Left forelimb (tissue), 1 donor: Measurements from ENCODE around the gene MPPED2.
"Not testable (repeated sequence)": the region's sequence is repeated elsewhere in the genome, so short reads cannot be mapped to it uniquely, and the experiment has no call there.

Source experiments
- DNase-seq: peaks from one replicate; pipeline ENCODE4 v3.0.0-alpha.2; 2018; ENCODE audit warnings: low spot score

Gene MPPED2

DNA sequence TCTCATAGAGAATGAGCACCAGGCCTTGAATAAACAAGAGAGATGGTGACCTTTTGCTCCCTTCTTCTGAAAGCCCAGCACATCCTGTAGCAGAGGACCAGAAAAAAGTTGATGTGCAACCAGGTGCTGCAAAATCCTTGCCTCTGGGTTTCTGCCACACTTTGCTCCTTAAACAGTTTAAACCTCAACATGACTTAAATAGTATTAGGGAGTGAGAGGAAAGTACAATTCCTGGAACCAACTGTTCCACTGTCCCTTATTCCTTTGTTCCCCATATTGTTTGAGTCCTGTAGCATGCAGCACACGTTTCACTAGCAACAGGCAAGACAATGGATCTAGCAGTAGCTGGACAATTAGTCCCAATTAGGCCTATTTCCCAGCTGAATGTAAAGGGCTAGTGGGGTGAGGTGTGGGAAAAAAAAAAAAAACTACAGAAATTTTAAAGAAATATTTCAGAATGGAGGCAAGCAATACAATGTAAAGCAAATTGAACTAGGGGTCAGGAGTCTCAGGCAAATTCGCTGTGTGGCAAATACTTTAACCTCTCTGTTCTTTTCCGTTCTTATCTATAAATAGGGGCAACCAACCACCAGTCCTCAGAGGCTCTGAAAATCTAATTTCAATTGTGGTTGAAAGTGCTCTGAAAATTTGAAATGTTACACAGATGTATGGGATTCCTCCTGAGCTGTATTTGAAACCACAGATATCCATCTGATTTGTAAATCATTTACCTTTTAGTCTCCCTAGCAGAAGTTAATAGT, 6.6 kb downstream of the MPPED2 start:
- no peak for DNase-seq

- no peak for DNase-seq
Observed at GRCh38 chr11:30578406-30578805, 7.7 kb downstream of the MPPED2 start.

GRCh38 chr11:30573951-30574350, 12.2 kb downstream of the MPPED2 start:
- DNase-seq = no peak

GRCh38 chr11:30568931-30569330, 17.2 kb downstream of the MPPED2 start:
- no peak for DNase-seq

DNA sequence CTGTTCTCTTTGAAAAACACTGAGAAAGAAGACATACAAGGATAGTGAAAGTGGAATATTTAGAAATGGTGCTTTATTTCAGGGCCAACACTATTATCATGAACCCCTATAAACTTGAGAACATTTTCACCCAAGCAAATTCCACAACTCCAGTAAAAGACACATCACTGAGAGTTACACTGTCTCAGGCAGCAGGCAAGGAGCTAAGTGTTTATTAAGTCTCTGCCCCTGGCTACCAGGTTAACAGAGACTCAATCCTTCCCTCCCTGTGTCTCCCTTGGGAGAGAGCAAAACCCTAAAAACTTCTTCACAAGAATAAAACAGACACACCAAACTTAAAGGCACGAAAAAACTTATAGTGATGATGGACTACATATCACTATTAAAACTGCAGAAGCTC, 18.5 kb downstream of the MPPED2 start:
- DNase-seq = no peak

DNA sequence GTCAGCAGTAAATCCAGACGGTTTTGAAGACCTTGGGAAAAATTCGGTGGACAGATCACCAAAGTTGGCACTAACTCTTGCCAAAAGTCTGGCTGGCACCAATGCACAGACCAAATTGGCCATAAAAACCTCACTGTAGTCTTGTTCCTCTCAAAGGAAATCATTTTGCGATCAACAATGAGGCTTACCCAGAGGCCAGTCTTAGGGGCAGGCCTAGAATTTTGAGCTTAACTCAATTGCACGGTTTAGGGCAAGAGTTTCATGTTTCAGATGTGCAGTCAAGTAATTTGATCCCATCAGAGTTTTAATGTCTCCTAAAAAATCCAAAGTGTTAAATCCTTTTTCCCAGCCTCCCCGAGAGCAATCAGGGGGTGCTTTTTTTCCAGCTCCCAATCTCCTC, 19.0 kb downstream of the MPPED2 start:
- DNase-seq = no peak

DNA sequence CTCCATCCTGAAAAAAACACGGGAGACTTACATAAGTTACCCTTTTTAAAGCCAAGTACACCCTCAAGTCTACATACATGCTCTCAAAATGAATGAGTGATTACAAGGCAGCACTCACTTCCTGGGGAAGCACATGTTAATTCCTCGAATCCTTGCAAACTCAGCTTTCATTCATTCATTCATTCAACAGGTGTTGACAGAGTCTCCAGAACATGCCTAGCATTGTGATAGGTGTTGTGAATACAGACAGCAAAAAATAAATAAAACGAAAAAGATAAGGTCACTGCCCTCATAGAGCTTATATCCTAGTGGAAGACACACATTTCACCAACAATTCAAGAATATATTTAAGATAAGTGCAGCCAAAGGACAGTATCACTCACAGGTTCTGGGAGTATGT, 19.7 kb downstream of the MPPED2 start:
- no peak for DNase-seq

GRCh38 chr11:30565027-30565426, 21.1 kb downstream of the MPPED2 start:
- no peak for DNase-seq

GRCh38 chr11:30561691-30562415, 24.3 kb downstream of the MPPED2 start:
- DNase-seq = no peak

DNA sequence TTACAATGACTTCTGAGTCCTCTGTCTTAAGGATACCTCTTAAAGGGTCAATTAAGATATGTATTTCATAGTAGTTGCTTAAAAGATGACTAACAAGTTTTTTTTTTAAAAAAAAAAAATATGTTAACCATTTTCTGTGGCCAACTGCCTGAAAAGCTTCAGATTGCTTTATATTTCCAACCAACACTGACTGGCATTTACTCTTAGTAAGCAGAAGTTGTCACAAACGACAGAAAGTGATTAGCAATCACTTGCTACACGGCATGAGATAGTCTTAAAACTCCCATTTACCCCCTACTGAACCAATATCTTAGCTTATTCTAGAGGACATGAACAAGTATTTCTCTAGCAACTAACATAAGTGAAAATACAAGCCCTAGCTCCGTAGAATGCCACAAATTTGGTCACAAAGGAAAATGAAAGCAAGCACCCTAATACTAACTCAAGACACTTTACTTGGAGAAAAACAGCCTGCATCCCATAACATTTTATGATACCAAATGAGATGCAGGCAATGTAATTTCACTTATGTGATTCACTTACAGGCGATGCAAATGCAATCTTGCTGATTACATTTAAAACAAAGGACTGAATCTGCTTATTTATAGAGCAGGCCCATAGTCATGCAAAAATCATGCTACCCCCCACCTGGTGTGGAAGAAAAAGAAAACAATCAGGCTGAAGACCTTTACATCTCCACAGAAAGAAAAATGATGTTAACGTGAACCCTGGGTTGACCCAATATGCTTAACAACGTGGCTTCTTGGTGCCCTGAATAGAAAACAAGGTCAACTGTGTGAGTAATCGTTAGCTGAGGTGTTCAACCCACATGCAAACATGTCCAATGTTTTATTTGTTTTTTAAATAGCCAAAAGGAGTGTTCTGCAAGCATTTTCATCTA, 25.7 kb downstream of the MPPED2 start:
- no peak for DNase-seq

DNA sequence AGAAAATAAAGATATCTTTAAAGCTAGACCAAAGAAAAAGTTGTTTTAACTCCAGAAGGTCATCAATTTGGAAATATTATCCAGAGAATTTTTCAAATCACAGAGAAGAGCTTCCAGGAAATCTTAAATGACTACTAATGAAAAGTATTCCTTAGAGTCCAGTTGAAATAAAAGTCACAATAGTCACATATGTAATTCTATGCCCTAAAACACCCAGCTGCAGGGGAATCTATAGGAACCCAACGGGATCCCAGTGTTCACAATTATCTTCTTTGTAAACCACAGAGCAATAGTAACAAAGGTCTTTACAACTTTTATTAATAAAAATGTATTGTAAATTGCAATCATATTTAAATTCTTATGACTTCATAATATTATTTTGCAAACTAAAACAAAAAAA, 27.1 kb downstream of the MPPED2 start:
- no peak for DNase-seq

DNA sequence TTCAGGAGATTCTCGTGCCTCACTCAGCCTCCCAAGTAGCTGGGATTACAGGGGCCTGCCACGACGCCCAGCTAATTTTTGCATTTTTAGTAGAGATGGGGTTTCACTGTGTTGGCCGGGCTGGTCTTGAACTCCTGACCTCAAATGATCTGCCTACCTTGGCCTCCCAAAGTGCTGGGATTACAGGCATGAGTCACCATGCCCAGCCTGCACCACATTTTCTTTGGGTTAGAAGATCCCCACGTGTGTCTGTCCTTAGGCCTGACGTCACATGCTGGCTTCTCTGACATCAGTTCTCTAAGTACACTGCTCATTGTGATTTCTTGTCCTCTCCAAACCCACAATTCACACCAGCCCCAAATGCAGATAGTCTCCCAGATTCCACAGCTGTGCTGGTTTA, 31.6 kb downstream of the MPPED2 start:
- DNase-seq = not testable (repeated sequence)

- DNase-seq = no peak
Observed at GRCh38 chr11:30553521-30554110, 32.5 kb downstream of the MPPED2 start.

DNA sequence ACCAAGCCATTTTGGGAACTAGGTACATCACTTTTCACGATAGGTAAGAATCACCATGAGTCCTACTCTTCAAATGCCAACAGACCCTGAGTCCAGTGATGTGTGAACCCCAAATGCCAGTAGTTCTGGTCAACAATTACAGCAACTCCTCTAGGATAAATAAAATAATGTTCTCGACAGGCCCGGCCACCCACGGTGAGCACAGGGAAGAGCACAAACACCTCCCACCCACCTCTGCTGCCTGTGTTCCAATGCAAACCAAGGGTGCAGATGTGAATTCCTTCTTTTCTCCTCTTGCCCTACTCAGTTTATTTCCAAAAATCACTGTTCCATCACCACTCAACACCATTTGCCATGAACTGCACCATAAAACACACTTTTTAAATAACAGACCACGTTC, 33.3 kb downstream of the MPPED2 start:
- DNase-seq = no peak

DNA sequence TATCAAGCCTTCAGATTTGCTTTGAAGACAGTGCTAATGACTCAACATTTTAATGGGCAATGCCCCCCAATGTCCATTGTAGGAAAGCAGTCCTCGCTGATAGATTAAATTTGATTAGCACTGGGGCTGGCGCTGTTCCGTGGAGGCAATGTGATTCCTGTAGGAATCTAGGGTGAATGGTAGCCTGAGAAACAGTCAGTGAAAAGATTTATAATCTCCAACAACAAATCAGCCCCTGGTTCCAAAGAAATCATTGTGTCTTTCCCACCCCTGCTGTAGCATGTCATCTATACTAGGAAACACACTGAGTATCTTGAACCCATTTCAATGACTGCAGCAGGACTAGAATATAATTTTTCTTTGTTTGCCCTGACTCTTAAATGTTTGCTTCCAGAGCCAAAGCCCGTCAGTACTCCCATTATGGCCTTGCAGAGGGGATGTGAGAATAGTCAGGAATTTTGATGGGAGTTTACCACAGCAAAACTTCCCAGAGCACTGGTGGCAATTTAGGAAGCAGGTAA, 36.1 kb downstream of the MPPED2 start:
- no peak for DNase-seq

- no peak for DNase-seq
Observed at GRCh38 chr11:30549565-30549964, 36.6 kb downstream of the MPPED2 start.

- no peak for DNase-seq
Observed at GRCh38 chr11:30546334-30546733, 39.8 kb downstream of the MPPED2 start.

DNA sequence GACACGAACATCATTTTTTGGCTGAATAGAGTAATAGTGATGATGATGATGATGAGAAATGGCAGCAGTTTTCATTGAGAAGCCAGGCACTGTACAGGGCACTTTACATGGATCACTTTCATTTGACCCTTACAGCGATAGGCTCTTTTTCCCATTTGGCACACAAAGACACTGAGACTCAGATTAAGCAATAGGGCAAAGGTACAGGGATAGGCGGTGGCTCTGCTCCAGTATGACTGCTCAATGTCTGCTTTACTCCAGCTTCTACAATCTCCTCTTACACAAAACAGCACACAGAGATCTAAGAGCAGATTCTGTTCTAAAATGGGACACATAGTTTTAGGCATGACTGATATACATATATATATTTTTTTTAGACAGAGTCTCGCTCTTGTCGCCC, 40.6 kb downstream of the MPPED2 start:
- DNase-seq = no peak

- DNase-seq = no peak
Observed at GRCh38 chr11:30543066-30543465, 43.1 kb downstream of the MPPED2 start.

DNA sequence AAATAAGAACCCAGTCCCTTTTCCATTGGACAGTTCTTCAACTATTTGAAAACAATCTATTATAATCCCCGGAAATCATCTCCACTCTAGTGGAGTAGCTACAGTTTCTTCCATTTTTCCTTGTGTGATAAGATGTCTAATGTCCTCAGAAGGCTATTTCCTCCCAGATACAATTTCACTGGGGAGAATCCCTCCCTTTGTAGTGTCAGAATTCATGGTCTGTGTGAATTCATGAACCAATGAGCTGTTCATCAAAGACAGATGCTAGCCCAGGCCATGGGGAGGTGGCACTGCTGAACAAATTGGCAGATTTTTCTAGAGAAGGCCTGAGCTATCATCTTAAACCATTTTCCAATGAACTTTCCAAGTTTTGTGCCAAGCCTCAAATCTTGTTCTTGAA, 45.4 kb downstream of the MPPED2 start:
- no peak for DNase-seq

DNA sequence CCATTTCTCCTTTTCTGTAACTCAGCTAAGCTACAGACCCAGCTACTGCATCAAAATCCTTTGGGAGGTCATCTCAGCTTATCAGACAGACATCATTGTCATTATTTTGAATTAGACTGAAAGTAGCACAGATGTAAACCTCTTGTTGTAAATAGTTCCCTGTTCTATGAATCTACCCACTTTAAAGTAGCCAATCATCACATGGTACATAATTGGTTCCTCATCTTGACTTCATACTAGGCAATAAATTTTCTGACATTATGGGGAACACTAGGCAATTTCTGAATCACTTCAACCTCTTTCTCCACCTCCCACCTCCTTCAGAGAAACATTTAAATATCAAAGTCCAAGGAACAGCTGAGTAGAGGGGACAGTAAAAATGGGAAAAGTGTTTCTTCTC, 47.9 kb downstream of the MPPED2 start:
- no peak for DNase-seq

GRCh38 chr11:30535818-30536217, 50.3 kb downstream of the MPPED2 start:
- DNase-seq = no peak
